Endothelial cell (in vitro differentiated cells): ENCODE data around the gene CDYL2. TPM values are rescaled to one million over a fixed set of nuclear protein-coding genes. Genes with fewer than 3 reads are reported as not detected.
A peak's percentile ranks its signal among the peaks of the same experiment; 100 is the strongest.

ENCODE experiments used
- DNase-seq: peaks from one replicate; pipeline ENCODE4 v3.0.0; 2021; ENCODE audit warnings: low spot score
- H3K27ac Mint-ChIP-seq: one replicate; pipeline ENCODE4 v1.8.0; 2021; ENCODE audit warnings: mixed read lengths, inconsistent platforms; ENCODE audit not compliant: unreplicated experiment
- H3K27me3 Mint-ChIP-seq: one replicate; pipeline ENCODE4 v1.8.0; 2021; ENCODE audit warnings: mild to moderate bottlenecking, moderate library complexity, mixed read lengths, inconsistent platforms; ENCODE audit not compliant: unreplicated experiment
- H3K36me3 Mint-ChIP-seq: one replicate; pipeline ENCODE4 v1.8.0; 2021; ENCODE audit warnings: mild to moderate bottlenecking, low read depth, mixed read lengths, inconsistent platforms; ENCODE audit not compliant: unreplicated experiment
- H3K4me1 Mint-ChIP-seq: one replicate; pipeline ENCODE4 v1.8.0; 2021; ENCODE audit warnings: mild to moderate bottlenecking, mixed read lengths, inconsistent platforms; ENCODE audit not compliant: unreplicated experiment
- H3K4me3 Mint-ChIP-seq: one replicate; pipeline ENCODE4 v1.8.0; 2021; ENCODE audit warnings: mild to moderate bottlenecking, mixed read lengths, inconsistent platforms; ENCODE audit not compliant: unreplicated experiment
- H3K9me3 Mint-ChIP-seq: one replicate; pipeline ENCODE4 v1.8.0; 2021; ENCODE audit warnings: mixed read lengths, inconsistent platforms; ENCODE audit not compliant: unreplicated experiment
- CTCF ChIP-seq: fragments of 200-600 bp; sonication (generic); IDR thresholded peaks from one replicate; pipeline ENCODE4 v1.5.0; 2021; ENCODE audit warnings: antibody characterized with exemption; ENCODE audit not compliant: unreplicated experiment
- total RNA-seq: library from RNA; stranded (reverse); fragmentation: NEBNext Ultra II Directional; extraction: Animal tissue kit (Norgen Biotek cat#: 25700); gene quantifications from one replicate; pipeline ENCODE4 v1.2.1, GENCODE V29; 2021; ENCODE audit not compliant: unreplicated experiment

The CDYL2 gene
- total RNA-seq, 1 donor from 2014 or later: 26.6 TPM

GRCh38 chr16:80804056-80804525 is 307 bp downstream of the CDYL2 start:
- peak; percentile 51 for DNase-seq
- peaks cover 4% of the 10 kb centered on the region for H3K36me3 Mint-ChIP-seq
- no peaks in the 10 kb centered on the region for H3K4me1 Mint-ChIP-seq
- H3K27ac Mint-ChIP-seq: peak overlapping the region; percentile 53
- H3K4me3 Mint-ChIP-seq: peak overlapping the region; percentile 95
- H3K9me3 Mint-ChIP-seq: peaks cover 4% of the 10 kb centered on the region
- H3K27me3 Mint-ChIP-seq: no peaks in the 10 kb centered on the region
- no peak for TF ChIP-seq CTCF

GRCh38 chr16:80803339-80804055 is 901 bp downstream of the CDYL2 start:
- Mint-ChIP-seq H3K36me3 (peaks cover 4% of the 10 kb centered on the region), H3K27ac (no peak overlapping the region), H3K9me3 (peaks cover 4% of the 10 kb centered on the region), H3K27me3 (no peaks in the 10 kb centered on the region), H3K4me3 (peak overlapping the region; percentile 89), H3K4me1 (no peaks in the 10 kb centered on the region)
- peak; percentile 61 for DNase-seq
- peak; percentile 83 for TF ChIP-seq CTCF

- Mint-ChIP-seq H3K4me3 (peak overlapping the region; percentile 78), H3K27me3 (no peaks in the 10 kb centered on the region), H3K27ac (no peak overlapping the region), H3K36me3 (peaks cover 4% of the 10 kb centered on the region), H3K9me3 (peaks cover 4% of the 10 kb centered on the region), H3K4me1 (no peaks in the 10 kb centered on the region)
- no peak for TF ChIP-seq CTCF
- no peak for DNase-seq
Measured at GRCh38 chr16:80802902-80803301, 1.5 kb downstream of the CDYL2 start.

- Mint-ChIP-seq H3K36me3 (peaks cover 4% of the 10 kb centered on the region), H3K27me3 (no peaks in the 10 kb centered on the region), H3K4me3 (peak overlapping the region; percentile 78), H3K27ac (no peak overlapping the region), H3K9me3 (no peaks in the 10 kb centered on the region), H3K4me1 (no peaks in the 10 kb centered on the region)
- DNase-seq: no peak
- TF ChIP-seq CTCF: no peak
Measured at GRCh38 chr16:80802138-80802537, 2.3 kb downstream of the CDYL2 start.

- Mint-ChIP-seq H3K9me3 (no peaks in the 10 kb centered on the region), H3K4me3 (no peak overlapping the region), H3K27me3 (no peaks in the 10 kb centered on the region), H3K27ac (no peak overlapping the region), H3K36me3 (no peaks in the 10 kb centered on the region), H3K4me1 (no peaks in the 10 kb centered on the region)
- no peak for TF ChIP-seq CTCF
- DNase-seq: no peak
Measured at GRCh38 chr16:80794071-80794470, 10.3 kb downstream of the CDYL2 start.
